GM20000 (cell line): ENCODE measurements around the gene WSCD2.

Experiments used
- DNase-seq: peaks from one replicate; pipeline ENCODE4 v3.0.0; 2012; ENCODE audit warnings: low spot score
- TF ChIP-seq, protein P1 (sequence below): IDR thresholded peaks from 2 replicates; pipeline ENCODE4 v1.5.1; 2012; ENCODE audit warnings: mild to moderate bottlenecking, control low read depth; ENCODE audit errors: extremely low read depth, missing control alignments

WSCD2 gene

DNA sequence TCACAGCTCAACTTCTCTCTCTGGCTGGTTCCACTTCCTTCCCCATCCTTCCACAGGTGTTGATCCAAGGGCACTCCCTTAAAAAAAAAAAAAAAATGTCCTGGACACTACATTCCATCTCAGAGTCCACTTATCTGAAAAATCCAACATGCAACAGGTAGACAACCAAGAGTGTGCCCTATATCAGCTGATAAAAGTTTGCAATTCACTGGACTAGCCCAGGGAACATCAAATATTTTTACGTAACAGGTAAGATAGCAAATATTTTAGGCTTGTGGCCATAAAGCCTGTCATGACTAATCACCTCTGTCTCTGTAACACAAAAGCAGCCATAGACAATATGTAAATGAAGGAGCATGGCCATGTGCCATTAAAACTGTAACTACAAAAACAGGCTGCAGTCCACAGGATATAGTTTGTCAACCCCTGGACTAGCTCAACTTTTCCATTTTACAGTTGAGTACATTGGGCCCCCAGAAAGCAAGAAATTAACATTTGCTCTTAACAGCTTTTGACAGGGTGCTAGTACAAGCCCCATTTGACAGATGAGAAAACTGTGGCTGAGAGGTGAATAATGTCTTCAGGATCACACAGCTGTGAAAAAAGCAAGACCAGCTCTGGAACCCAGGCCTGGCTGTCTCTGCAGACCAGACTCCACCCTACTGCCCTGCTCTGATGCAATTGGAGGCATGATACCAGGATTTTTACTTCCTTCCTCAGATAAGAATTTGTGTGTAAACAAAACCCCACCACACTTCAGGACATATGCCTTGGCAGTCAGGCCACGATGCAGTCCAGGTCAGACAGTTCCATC lies 141.2 kb downstream of the WSCD2 start:
- TF ChIP-seq, protein P1, sequence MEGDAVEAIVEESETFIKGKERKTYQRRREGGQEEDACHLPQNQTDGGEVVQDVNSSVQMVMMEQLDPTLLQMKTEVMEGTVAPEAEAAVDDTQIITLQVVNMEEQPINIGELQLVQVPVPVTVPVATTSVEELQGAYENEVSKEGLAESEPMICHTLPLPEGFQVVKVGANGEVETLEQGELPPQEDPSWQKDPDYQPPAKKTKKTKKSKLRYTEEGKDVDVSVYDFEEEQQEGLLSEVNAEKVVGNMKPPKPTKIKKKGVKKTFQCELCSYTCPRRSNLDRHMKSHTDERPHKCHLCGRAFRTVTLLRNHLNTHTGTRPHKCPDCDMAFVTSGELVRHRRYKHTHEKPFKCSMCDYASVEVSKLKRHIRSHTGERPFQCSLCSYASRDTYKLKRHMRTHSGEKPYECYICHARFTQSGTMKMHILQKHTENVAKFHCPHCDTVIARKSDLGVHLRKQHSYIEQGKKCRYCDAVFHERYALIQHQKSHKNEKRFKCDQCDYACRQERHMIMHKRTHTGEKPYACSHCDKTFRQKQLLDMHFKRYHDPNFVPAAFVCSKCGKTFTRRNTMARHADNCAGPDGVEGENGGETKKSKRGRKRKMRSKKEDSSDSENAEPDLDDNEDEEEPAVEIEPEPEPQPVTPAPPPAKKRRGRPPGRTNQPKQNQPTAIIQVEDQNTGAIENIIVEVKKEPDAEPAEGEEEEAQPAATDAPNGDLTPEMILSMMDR = no peak
- DNase-seq = no peak

DNA sequence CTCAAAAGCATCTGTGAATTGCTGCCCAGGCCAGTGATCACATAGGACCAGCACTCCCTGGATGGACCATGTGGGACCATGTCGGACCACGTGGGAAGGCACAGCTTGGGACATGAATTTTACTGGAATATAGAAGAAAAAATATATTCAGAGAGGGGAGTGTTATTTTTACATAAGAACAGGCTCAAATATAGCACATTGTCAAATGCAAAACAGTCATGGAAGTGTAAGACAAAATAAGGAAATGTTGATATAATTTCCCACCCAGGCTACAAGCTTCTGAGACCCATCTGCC lies 141.7 kb downstream of the WSCD2 start:
- TF ChIP-seq, protein P1 = no peak
- DNase-seq = no peak

DNA sequence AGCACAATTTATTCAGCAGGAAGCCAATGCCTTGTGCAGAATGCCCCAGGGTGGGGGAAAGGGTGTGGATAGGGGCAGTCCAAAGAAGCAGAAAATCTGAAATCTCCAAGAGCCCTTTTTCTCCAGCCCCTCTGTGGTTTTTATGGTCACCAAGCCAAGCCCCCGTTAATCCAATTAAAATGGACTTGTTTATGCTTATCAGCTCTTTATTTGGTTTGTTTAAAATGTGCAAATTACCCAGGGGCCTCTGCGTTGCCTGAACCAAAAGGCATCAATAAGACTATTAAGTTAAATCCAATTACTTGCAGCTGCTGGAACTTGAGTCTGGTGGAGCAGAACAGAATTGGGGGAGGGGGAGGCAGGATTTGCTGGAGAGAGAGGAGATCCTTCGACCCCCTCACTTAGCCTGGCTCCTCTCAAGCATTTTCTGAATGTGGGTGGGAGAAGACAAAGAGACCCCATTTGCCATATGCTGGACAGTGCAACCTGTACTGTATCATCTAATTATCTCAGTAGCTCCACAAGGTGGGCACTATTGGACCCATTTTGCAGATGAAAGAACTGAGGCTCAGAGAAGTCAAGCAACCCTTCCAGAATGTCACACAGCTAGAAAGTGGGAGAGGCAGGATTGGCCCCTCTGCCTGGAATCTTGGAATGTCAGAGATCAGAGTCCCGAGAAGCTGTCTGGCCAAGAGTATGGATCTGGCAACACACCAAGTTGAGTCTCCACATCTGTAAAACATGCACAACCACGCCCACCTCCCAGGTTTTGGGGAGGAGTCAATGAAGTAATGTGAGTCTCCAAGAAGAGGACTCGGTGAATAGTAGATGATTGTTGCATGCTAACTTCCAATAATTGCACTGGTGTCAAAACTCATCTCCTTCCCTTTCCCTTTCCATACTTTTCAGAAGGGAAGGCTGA lies 143.1 kb downstream of the WSCD2 start:
- DNase-seq = no peak
- TF ChIP-seq, protein P1 = no peak

DNA sequence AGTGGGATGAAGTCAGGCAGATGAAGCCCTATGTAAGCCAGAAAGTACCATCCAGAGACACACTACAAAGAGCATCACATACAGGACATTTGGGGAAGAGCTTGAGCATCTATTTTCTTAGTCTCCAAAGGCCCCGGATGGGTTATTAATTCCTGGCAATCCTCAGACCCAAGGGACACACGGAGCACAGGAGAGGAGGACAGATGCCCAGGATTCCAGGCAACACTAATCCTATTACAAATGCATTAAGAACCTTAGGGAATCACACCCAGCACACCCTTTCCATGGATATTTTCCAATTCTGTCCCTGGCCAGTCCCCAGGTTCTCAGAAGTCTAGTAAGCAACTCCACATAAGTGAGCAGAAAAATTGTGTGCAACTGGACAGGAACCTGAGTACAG lies 144.1 kb downstream of the WSCD2 start:
- DNase-seq = no peak
- TF ChIP-seq, protein P1 = no peak

DNA sequence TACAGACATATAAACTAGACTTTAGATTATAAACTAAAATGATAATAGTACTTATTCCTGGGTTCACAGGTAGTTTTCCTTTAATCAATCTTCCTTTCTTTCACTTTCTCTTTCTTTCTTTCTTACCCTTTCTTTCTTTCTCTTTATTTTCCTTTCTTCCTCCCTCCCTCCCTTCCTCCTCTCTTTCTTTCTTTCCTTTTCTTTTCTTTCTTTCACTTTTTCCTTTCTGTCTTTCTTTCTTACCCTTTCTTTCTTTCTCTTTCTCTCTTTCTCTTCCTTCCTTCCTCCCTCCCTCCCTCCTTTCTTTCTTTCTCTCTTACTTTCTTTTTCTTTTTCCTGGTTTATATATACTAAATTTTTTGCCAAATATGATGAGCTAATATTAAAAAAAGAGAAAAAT lies 148.5 kb downstream of the WSCD2 start:
- TF ChIP-seq, protein P1 = no peak

DNA sequence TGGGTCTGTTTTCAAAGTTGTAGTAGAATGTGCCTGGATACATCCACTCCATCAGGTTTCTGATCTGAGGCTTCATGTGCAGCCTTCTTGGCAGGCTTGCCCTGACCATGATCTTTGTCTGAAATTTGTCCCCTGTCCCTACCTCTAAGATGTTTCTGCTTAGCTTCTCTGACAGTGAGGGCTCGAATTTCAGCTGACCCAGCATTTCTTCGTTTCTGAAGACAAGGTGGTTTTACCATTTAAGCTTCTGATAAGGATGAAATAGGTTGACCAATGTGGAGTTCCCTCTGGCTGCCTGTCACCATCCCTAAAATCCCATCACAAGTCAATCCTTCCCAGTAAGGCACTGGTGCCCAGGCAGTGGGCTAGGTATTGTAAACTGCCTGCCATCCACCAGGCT lies 153.1 kb downstream of the WSCD2 start:
- TF ChIP-seq, protein P1 = no peak
- DNase-seq = no peak

More for the DNA sequence above, 148.5 kb downstream of the WSCD2 start:
- DNase-seq = no peak

DNA sequence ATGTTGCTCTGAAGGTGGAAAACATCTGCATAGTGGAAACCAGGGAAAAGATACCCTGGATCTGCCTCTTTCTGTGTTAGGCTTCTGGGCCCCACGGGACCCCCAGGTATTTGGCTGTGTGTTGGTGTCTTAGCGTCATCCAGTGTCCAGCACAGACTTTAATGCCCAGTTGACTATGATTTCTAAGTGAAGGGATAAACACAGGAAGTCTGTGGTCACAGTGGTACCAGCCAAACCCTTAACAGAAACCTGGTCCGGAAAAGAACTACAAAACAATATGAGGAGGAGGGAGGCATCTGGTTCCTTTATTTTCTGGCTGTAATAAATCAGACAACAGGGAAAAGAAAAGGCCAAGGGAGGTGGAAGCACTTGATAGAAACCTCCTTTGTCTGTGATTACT lies 153.6 kb downstream of the WSCD2 start:
- TF ChIP-seq, protein P1 = no peak
- DNase-seq = no peak
